Spleen (tissue), 7 donors: Measurements from ENCODE around the gene SHANK3.

Experiments used
- POLR2A ChIP-seq, 3 donors: fragments of 450-650 bp; IDR thresholded peaks; one replicate each; pipeline ENCODE4 v1.5.1; 2017; ENCODE audit warnings: antibody characterized with exemption in 3 of 3, mild to moderate bottlenecking in 1 of 3
- TF ChIP-seq, protein P1 (sequence below), 11 experiments: fragments of 200-600 bp in 7 of 11; fragments of 450-650 bp in 4 of 11; sonication (generic) in 4 of 11; IDR thresholded peaks in 8 of 11; conservative IDR thresholded peaks in 3 of 11; 1 replicate in 7 of 11; 2 replicates in 4 of 11; pipeline versions ENCODE4 v1.4.0 to v1.8.0; 2016 to 2021; ENCODE audit warnings: antibody characterized with exemption in 11 of 11, inconsistent platforms in 4 of 11, mild to moderate bottlenecking in 1 of 11
- donor health status: DM: no; HTN: no; CAD: no; lungs with moderate emphysema.
- donor health status: DM: no; HTN: no; CAD: no.
- donor health status: DM: no; HTN: no; CAD: no.

DNA sequence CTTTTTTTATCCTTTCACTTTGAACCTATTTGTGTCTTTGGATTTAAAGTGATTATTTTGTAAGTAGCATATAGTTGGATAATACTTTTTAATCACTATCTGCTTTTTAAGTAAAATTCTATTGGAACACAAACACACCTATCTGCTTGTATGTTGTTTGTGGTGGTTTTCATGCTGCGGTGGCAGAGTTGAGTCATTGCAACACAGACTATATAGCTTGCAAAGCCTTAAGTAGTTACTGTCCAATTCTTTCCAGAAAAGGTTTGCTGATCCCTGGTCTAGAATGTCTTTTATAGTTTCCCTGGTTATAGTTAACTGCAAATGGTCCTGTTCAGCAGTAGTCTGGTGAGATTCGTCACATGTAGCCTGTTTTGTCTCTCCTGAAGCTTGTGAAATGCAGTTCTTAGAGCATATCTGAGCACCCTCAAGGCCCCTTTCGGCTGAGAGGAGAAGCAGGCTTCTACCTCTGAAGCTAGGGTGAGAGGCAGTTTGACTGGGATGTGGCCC is 21.5 kb downstream of the SHANK3 start:
- TF ChIP-seq, protein P1, sequence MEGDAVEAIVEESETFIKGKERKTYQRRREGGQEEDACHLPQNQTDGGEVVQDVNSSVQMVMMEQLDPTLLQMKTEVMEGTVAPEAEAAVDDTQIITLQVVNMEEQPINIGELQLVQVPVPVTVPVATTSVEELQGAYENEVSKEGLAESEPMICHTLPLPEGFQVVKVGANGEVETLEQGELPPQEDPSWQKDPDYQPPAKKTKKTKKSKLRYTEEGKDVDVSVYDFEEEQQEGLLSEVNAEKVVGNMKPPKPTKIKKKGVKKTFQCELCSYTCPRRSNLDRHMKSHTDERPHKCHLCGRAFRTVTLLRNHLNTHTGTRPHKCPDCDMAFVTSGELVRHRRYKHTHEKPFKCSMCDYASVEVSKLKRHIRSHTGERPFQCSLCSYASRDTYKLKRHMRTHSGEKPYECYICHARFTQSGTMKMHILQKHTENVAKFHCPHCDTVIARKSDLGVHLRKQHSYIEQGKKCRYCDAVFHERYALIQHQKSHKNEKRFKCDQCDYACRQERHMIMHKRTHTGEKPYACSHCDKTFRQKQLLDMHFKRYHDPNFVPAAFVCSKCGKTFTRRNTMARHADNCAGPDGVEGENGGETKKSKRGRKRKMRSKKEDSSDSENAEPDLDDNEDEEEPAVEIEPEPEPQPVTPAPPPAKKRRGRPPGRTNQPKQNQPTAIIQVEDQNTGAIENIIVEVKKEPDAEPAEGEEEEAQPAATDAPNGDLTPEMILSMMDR (IDR thresholded peaks at IDR 0.05 in 8 of 11, conservative IDR thresholded peaks at IDR 0.05 in 3 of 11), result no peak
- TF ChIP-seq POLR2A (IDR thresholded peaks at IDR 0.05), result no peak
